Left renal cortex interstitium (tissue), 4 donors: ENCODE measurements around the gene SCN5A. TPM values are rescaled to one million over a fixed set of nuclear protein-coding genes. Genes with fewer than 3 reads are reported as not detected.

Source experiments
- DNase-seq, 4 donors: peaks; one replicate each; pipeline ENCODE4 v3.0.0-alpha.2; 2013; ENCODE audit warnings: low read depth in 4 of 4, low spot score in 2 of 4, missing footprints in 1 of 4
- polyA plus RNA-seq, 4 donors: library from polyadenylated mRNA; unstranded; fragments of 120-200 nt; gene quantifications; one replicate each; pipeline ENCODE4 v1.2.1, GENCODE V29; 2013; ENCODE audit not compliant: insufficient read length in 4 of 4

The SCN5A gene
- polyA plus RNA-seq, 4 donors, result 0.95 to 2.1 (median 1.1) TPM

GRCh38 chr3:38627956-38628355, 21.5 kb downstream of the SCN5A start:
- DNase-seq, result no peak

DNA sequence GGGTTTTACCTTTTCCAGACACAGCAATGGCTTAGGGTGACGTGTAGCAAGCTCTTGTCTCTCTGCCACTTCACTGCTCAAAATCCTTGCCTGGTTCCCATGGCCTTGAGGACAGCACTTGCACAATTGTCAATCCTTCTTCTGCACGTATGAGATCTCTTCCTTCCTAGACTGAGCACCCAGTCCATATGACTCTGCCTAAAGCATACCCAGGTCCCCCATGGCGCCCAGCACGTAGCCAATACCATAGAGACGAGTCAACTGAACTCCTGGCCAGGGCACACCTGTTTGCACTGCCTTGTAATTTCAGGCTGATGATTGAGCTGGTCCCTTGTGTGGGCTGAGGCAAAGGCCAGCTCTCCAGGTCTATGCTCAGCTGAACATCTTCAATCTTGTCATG, 23.3 kb downstream of the SCN5A start:
- no peak for DNase-seq

- DNase-seq, result no peak
Measured at GRCh38 chr3:38623539-38623938, 25.9 kb downstream of the SCN5A start.

- DNase-seq, result no peak
Measured at GRCh38 chr3:38622336-38622735, 27.2 kb downstream of the SCN5A start.

- no peak for DNase-seq
Measured at GRCh38 chr3:38620236-38620635, 29.3 kb downstream of the SCN5A start.

DNA sequence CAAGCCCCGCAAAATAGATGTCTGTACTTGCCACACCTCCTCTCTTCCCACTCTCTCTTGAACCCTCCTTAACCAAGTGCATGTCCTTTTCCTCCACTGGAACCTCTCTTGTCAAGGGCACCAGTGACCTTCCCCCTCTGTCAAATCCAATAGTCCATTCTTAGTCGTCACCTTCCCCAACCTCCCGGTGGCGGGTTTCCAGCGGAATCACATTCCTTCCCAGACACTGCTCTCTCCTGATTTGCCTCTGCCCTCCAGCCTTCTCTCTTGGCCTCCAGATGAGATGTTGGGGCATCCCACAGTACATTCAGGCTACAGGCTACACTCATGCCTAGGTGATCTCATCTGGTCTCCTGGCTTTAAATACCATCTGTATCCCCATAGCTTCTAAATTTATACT, 31.1 kb downstream of the SCN5A start:
- no peak for DNase-seq

- no peak for DNase-seq
Measured at GRCh38 chr3:38617586-38617985, 31.9 kb downstream of the SCN5A start.

GRCh38 chr3:38617137-38617536, 32.4 kb downstream of the SCN5A start:
- DNase-seq, result no peak

DNA sequence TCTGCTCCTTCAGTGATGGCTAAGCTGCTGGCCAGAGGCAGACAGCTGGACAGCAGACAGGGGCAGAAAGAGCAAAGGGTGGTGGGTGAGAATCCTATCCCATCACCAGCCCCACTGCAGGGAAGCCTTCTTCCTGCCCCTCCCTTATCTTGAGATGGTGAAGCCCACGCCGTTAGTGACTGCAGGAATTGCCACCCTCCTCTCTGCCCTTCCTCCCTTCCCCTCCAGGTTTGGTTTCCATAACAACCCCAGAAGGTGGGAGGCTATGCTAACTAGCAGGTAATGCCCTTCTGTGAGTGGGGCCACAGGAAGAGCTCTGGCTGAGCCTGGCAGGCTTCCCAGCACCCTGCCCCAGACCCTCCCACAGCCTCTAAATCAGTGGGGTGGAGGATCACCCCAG, 32.8 kb downstream of the SCN5A start:
- no peak for DNase-seq

DNA sequence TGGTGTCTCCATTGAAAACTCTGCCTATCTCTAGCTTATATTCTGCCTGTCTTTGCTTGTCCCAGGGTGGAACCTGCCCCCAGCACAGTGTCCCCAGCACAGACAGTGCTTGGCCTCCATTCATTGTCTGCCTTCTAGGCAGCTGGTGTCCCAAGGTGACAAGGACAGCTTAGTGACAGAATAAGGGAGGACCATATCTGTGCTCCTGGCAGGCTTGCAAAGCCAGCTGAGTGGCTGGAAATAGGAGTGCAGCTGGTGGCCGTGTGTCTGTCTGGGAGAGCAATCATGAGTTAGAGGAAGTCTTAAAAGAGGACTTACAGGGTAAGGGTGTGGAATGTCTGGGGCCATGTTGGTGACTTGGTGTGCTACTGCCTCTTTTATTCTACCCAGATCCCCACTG, 33.4 kb downstream of the SCN5A start:
- no peak for DNase-seq

GRCh38 chr3:38614651-38615352, 34.7 kb downstream of the SCN5A start:
- no peak for DNase-seq

DNA sequence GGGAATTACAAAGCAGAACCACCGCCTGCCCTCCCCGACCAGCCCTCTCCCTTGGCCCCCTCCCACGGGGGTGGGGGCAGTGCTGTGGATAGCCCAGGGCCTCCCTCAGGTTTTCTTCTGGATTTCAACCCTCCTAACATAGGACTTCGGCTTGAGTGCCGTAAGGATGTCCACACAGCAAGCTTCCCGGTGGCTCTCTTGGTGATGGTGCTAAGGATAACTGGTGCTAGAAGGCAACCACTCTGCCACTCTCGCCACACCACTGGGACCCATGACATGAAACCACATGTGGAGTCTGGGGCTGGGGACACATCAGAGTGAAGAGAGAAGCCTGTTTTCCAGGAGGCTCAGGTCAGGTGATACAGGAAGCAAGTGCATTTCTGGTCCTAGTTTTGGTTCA, 35.4 kb downstream of the SCN5A start:
- DNase-seq, result no peak

DNA sequence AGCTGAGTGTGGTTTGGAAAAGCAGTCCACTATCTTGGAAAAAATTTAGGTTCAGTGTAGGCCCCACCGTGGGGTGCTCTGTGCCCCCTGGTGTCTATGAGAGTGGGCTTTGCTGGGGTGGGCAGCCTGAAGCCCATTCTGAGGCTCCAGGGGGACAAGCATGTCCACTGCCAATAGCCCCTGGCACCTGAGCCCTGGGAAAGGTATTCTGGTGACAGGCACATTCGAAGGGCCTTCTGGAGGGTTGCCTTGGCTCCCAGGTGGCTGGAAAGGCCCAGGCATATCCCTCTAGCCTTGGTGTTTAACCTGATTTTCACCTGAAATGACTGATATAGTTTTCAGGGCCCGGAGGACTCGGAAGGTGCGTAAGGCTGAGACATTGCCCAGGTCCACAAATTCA, 36.1 kb downstream of the SCN5A start:
- DNase-seq, result no peak

GRCh38 chr3:38611866-38612265, 37.6 kb downstream of the SCN5A start:
- no peak for DNase-seq

DNA sequence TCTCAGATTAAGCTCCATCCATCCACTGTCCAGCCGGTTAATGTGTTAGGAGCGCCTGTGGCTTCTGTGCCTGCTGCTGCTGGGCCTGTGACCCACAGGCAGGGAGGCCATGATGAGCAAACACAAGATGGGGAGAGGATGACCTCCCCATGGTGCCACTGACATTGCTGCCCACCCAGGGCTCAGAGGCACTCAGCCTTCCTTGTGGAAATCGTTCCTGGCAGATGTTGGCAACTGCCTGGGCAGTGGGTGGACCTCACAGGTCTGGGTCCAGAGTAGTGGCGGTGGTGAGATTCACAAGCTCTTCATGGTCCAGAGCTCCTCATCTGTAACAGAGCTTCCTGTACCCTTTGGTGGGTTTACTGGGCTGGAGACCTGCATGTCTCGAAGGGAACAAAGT, 38.6 kb downstream of the SCN5A start:
- DNase-seq, result no peak

DNA sequence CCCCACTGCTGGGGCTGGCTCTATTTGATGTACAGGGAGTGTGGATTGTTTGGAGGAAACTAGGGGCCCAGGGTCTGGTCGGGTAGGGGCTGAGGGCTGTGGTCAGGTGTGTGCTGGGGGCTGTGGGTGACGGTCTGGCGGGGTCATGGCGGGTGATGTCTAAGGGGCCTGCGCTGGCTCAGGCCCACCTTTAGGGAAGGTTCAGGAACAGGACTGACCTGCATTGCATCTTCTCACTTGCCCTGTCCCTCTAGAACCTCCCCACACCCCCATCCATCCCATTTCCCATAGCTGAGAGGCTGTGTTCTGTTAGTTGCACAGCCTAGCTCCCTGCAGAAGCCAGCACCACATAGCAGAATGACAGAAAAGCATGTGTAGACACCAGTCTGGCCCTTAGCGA, 39.1 kb downstream of the SCN5A start:
- no peak for DNase-seq

GRCh38 chr3:38609386-38610111, 39.9 kb downstream of the SCN5A start:
- DNase-seq, result no peak

DNA sequence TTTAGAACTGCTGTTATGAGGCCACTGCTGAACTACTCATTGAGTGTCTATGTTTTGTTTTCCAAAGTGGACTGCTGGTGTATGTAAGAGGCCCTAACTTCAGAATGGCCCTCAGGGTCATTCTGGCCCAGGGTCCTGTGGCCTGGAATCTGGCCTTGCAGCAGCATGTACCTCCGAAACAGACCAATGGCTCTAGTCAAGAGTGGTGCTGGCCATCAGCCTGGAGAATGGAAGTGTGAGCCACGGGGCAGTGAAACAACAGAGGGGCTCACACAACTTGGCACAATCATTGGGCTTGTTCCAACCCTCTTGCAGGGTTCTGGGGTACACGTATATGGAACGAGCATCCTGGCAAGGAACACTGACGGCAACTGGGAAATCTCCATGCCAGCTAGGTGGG, 40.5 kb downstream of the SCN5A start:
- DNase-seq, result no peak

DNA sequence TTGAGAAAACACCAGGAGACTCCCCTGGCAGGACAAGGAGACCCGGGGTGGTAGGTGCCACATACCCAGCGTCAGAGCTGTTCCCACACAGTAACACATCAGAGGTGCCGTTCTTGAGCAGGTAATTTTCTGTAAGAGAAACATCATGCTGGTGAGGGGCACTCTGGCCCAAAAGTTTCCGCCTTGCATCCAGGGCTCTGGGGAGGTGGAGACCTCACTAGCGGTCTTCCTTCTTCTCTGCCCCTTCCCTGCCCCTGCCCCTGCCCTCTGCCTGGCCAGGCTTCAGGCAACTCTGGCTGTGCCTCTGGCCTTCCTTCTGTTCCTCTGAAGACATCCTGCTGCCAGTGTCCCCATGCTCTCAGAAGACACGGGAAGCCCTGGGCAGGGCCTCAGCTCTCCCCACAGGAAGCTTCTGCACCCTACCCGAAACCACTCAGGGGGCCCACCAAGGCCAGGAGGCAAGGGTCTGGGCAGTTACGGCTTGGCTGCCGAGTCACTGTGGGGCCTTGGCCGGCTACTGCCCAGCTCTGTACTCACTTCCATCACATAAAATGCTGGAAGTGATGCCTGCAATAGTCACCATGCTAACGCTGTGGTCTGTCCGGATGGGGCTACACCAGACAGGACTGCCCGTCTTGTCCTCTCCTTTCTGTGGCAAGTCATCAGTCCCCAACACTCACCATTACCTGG, 41.3 kb downstream of the SCN5A start:
- no peak for DNase-seq

GRCh38 chr3:38606561-38606960, 42.9 kb downstream of the SCN5A start:
- DNase-seq, result no peak

DNA sequence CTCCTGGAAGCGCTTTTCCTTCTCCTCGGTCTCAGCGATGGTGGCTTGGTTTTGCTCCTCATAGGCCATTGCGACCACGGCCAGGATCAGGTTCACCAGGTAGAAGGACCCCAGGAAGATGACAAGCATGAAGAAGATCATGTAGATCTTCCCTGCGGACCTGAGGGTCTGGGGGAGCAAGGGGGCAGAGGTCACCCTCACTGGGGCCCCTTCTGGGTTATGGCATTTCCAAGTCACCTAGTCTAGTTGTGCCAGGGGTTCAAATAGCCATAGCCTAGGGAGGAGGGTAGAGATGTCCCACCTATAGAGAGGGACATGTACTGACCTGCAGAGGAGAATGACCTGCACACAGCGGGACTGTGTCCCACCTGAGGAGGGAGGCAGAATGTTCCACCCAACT, 43.5 kb downstream of the SCN5A start:
- DNase-seq, result no peak

DNA sequence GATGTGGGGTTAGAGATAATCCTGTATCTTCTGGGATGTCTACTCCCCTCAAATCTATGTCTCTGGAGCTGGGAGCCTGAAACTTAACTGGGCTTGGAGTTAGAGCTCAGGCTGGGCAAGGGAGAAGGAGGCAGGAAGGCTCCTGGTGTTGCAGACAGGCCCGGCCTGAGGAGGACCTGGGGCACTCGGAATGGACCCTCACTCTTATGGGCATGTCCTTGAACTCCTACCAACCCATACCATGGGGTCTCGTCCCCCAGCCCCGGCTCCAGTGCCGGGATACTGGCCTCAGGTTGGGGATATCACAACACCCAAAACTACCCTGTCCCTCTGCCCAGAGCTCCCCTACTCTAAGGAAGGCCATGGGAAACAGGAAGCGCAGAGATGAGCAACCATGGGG, 45.2 kb downstream of the SCN5A start:
- DNase-seq, result no peak
